Breast epithelium (tissue), 4 donors: ENCODE measurements around the gene AAR2. TPM values are rescaled to one million over a fixed set of nuclear protein-coding genes. Genes with fewer than 3 reads are reported as not detected.

Source experiments
- DNase-seq, 2 donors: peaks; one replicate each; pipeline ENCODE4 v3.0.0-alpha.2; 2019; ENCODE audit warnings: low spot score in 2 of 2
- H3K27ac ChIP-seq, 2 donors: fragments of 200-600 bp; sonication (generic) in 1 of 2; one replicate each; pipeline ENCODE4 v1.5.1; 2016 to 2019; ENCODE audit warnings: mild to moderate bottlenecking in 1 of 2
- H3K27me3 ChIP-seq, 2 donors: fragments of 200-600 bp; sonication (generic) in 1 of 2; one replicate each; pipeline versions ENCODE4 v1.5.1 to v1.6.0; 2017 to 2019; ENCODE audit warnings: control low read depth in 1 of 2, mild to moderate bottlenecking in 1 of 2
- H3K36me3 ChIP-seq: fragments of 200-600 bp; one replicate; pipeline ENCODE4 v1.5.1; 2019
- H3K4me1 ChIP-seq, 2 donors: fragments of 200-600 bp; sonication (generic); one replicate each; pipeline ENCODE4 v1.5.1; 2016 to 2019; ENCODE audit warnings: control low read depth in 1 of 2
- H3K4me3 ChIP-seq, 3 donors: fragments of 200-600 bp; sonication (generic); 1 replicate in 2 of 3; 2 replicates in 1 of 3; pipeline ENCODE4 v1.5.1; 2016 to 2019; ENCODE audit warnings: mild to moderate bottlenecking in 3 of 3, moderate library complexity in 2 of 3
- H3K9me3 ChIP-seq, 2 donors: fragments of 200-600 bp; sonication (generic) in 1 of 2; one replicate each; pipeline ENCODE4 v1.5.1; 2016 to 2019; ENCODE audit warnings: control low read depth in 1 of 2
- POLR2A ChIP-seq: fragments of 450-650 bp; IDR thresholded peaks from one replicate; pipeline ENCODE4 v1.6.1; 2016; ENCODE audit warnings: antibody characterized with exemption, mild to moderate bottlenecking, moderate library complexity
- POLR2AphosphoS5 ChIP-seq, 3 donors: sonication (generic); formaldehyde crosslinking; IDR thresholded peaks; one replicate each; pipeline ENCODE4 v1.6.1; 2017; ENCODE audit warnings: antibody characterized with exemption in 3 of 3
- intact Hi-C: fragments of 100-400 bp; cut with DNase I; formaldehyde crosslinking; loops from one replicate; pipeline ENCODE4 v1.15.1; 2023; ENCODE audit warnings: low total_unique reads
- total RNA-seq, 3 donors: library from RNA; depleted of rRNA; stranded (reverse); fragments of >200 nt; gene quantifications; one replicate each; pipeline ENCODE4 v1.1.0, GENCODE V29; 2016
- TF ChIP-seq, protein P1 (sequence below), 3 donors: fragments of 450-650 bp; IDR thresholded peaks; one replicate each; pipeline ENCODE4 v1.5.1; 2016 to 2017; ENCODE audit warnings: antibody characterized with exemption in 3 of 3, mild to moderate bottlenecking in 3 of 3, moderate library complexity in 3 of 3

The AAR2 gene
- total RNA-seq, 3 donors from 2014 or later = 32.1 to 38.5 (median 36.5) TPM

DNA sequence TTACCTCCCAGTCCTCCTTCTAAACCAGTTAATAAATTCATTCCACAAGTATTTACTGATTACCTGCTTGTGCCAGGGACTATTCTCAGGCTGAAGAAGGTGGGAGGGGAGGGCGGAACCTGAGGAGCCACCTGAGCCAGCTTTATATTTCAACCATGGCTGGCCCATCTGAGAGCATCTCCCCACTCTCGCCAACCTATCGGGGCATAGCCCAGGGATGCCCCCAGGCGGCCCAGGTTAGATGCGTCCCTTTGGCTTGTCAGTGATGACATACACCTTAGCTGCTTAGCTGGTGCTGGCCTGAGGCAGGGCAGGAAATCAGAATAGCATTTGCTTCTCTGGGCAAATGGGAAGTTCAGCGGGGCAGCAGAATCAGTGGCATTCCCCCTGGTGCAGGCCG is 4.9 kb upstream of the AAR2 start:
- intact Hi-C loops = no loop called here
- no peak for DNase-seq
- H3K36me3 ChIP-seq = no peaks in the 10 kb centered on the region
- H3K27ac ChIP-seq = no peak overlapping the region
- TF ChIP-seq POLR2AphosphoS5 (IDR thresholded peaks at IDR 0.05) (no peak), POLR2A (no peak)
- TF ChIP-seq, protein P1, sequence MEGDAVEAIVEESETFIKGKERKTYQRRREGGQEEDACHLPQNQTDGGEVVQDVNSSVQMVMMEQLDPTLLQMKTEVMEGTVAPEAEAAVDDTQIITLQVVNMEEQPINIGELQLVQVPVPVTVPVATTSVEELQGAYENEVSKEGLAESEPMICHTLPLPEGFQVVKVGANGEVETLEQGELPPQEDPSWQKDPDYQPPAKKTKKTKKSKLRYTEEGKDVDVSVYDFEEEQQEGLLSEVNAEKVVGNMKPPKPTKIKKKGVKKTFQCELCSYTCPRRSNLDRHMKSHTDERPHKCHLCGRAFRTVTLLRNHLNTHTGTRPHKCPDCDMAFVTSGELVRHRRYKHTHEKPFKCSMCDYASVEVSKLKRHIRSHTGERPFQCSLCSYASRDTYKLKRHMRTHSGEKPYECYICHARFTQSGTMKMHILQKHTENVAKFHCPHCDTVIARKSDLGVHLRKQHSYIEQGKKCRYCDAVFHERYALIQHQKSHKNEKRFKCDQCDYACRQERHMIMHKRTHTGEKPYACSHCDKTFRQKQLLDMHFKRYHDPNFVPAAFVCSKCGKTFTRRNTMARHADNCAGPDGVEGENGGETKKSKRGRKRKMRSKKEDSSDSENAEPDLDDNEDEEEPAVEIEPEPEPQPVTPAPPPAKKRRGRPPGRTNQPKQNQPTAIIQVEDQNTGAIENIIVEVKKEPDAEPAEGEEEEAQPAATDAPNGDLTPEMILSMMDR (IDR thresholded peaks at IDR 0.05) = no peak
- H3K27me3 ChIP-seq = no peaks in the 10 kb centered on the region
- no peaks in the 10 kb centered on the region for H3K9me3 ChIP-seq
- no peak overlapping the region for H3K4me3 ChIP-seq
- peaks cover 0 to 2% of the 10 kb centered on the region in 2 donors for H3K4me1 ChIP-seq

DNA sequence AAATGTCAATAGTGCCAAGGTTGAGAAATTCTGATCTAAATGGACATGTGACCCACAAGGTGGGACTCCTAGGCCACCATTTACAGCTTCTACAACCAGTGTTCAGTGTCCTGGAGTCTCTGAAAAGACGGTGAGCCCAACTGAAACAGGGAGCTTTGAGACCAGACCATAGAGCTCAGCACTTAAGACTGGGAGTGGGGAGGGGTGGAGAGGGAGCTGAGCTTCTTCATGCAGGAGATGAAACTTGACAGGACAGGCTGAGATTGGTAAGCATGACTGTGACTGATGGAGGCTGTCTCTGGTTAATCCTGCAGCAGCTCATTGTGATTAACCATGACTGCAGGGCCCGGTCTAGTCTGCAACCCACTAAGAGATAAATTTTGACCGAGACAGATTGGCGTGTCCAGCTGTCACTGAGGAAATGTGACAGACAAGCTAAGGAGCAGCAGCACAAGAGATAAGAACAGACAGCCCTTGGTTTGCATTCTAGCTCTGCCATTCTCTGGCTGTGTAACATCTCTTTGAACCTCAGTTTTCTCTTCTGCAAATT is 1.4 kb upstream of the AAR2 start:
- intact Hi-C loops = no loop called here
- no peaks in the 10 kb centered on the region for H3K36me3 ChIP-seq
- H3K27ac ChIP-seq = no peak overlapping the region
- TF ChIP-seq, protein P1 (IDR thresholded peaks at IDR 0.05) = no peak
- TF ChIP-seq POLR2AphosphoS5 (IDR thresholded peaks at IDR 0.05) = no peak
- TF ChIP-seq POLR2A = no peak
- H3K4me3 ChIP-seq = no peak overlapping the region
- H3K4me1 ChIP-seq = peaks cover 0 to 2% of the 10 kb centered on the region in 2 donors
- H3K9me3 ChIP-seq = no peaks in the 10 kb centered on the region
- DNase-seq = no peak
- no peaks in the 10 kb centered on the region for H3K27me3 ChIP-seq

DNA sequence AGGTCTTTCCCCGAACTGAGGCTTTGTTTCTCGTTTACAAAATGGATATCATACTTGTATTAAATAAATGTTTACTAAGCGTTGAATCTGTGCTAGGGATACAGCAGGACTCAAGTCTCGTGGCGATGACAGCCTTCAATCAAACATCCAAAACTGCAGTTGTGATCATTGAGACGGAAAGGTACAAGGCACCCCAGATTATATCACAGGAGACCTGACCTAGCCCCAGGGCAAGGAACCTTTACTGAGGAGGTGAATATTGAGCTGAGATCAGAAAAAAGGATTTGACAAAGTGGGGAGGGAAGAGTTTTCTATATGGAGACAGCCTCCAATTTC is 476 bp downstream of the AAR2 start:
- H3K27me3 ChIP-seq = no peaks in the 10 kb centered on the region
- DNase-seq = no peak

DNA sequence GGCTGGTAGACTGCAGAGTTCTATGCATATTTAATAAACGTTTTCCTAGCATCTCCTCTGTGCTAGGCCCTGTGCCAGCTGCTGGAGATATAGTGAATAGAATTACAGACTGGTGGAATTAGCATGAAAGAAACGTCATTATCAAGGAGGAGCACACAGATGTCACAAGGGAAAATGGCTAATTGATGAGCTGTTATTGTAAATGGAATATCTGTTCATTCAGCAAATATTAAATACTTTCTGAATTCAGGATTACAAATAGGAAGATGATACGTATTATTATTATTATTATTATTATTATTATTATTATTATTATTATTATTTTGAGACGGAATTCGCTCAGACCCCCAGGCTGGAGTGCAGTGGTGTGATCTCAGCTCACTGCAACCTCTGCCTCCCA is 1.2 kb downstream of the AAR2 start:
- TF ChIP-seq POLR2A (no peak), POLR2AphosphoS5 (IDR thresholded peaks at IDR 0.05) (no peak)
- TF ChIP-seq, protein P1 (IDR thresholded peaks at IDR 0.05) = no peak

More for the DNA sequence above, 476 bp downstream of the AAR2 start:
- Histone ChIP-seq H3K4me1 (peaks cover 0 to 2% of the 10 kb centered on the region in 2 donors), H3K36me3 (peaks cover 5% of the 10 kb centered on the region), H3K9me3 (no peaks in the 10 kb centered on the region), H3K4me3 (peak overlapping the region; percentile 68 to 91 (median 69)), H3K27ac (peak overlapping the region; percentile 61 to 89)
- TF ChIP-seq POLR2AphosphoS5 (IDR thresholded peaks at IDR 0.05) (no peak), POLR2A (no peak)
- TF ChIP-seq, protein P1 (IDR thresholded peaks at IDR 0.05) = no peak
- intact Hi-C loops = no loop called here

DNA sequence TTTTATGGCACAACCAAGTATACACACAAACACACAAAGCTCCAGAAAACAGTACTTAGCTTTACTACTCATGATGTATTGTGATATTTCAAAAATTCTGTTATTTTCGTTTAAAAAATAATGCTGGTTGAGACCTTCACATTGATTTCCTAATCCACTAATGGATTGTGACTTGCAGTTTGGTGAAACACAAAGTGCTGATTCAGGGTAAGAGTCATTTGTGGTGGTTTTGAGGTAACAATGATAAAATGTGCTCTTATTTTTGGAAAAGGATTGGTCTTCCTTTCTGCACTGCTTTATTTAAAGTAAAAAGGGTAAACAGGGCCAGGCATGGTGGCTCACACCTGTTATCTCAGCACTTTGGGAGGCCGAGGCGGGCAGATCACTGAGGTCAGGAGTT is 1.9 kb downstream of the AAR2 start:
- intact Hi-C loops = no loop called here
- no peak for DNase-seq
- no peak for TF ChIP-seq POLR2AphosphoS5 (IDR thresholded peaks at IDR 0.05)
- no peak for TF ChIP-seq POLR2A
- TF ChIP-seq, protein P1 (IDR thresholded peaks at IDR 0.05) = no peak
- Histone ChIP-seq H3K9me3 (no peaks in the 10 kb centered on the region), H3K4me1 (peaks cover 0 to 2% of the 10 kb centered on the region in 2 donors), H3K36me3 (peaks cover 5% of the 10 kb centered on the region), H3K27ac (no peak overlapping the region), H3K27me3 (no peaks in the 10 kb centered on the region), H3K4me3 (no peak overlapping the region)

More for the DNA sequence above, 1.2 kb downstream of the AAR2 start:
- H3K4me1 ChIP-seq = peaks cover 0 to 2% of the 10 kb centered on the region in 2 donors
- DNase-seq = no peak
- H3K36me3 ChIP-seq = peaks cover 5% of the 10 kb centered on the region
- no peak overlapping the region for H3K27ac ChIP-seq
- H3K4me3 ChIP-seq = peak overlapping the region; percentile 68 to 91 (median 69)
- intact Hi-C loops = no loop called here
- H3K9me3 ChIP-seq = no peaks in the 10 kb centered on the region
- H3K27me3 ChIP-seq = no peaks in the 10 kb centered on the region
